Right lobe of liver (tissue), 6 donors: ENCODE results near the gene PTPN13. TPM values are rescaled to one million over a fixed set of nuclear protein-coding genes. Genes with fewer than 3 reads are reported as not detected.

Experiments
- ATAC-seq, 4 donors: fragments of 200-7000 bp; cut with Tn5 transposase; one replicate each; pipeline ENCODE4 v1.9.1; 2020; ENCODE audit warnings: mild to moderate bottlenecking in 4 of 4, moderate library complexity in 4 of 4
- DNase-seq, 3 donors: peaks; one replicate each; pipeline ENCODE4 v3.0.0-alpha.2; 2020
- H3K27ac ChIP-seq, 3 donors: fragments of 200-600 bp; one replicate each; pipeline ENCODE4 v1.8.0; 2022
- H3K27me3 ChIP-seq, 2 donors: fragments of 200-600 bp; one replicate each; pipeline ENCODE4 v1.8.0; 2022
- H3K36me3 ChIP-seq, 4 donors: fragments of 200-600 bp; sonication (generic) in 1 of 4; one replicate each; pipeline versions ENCODE4 v1.5.1 to v1.8.0; 2017 to 2022; ENCODE audit warnings: control low read depth in 1 of 4
- H3K4me1 ChIP-seq, 4 donors: fragments of 200-600 bp; sonication (generic) in 1 of 4; one replicate each; pipeline versions ENCODE4 v1.5.1 to v1.8.0; 2017 to 2022; ENCODE audit warnings: control low read depth in 1 of 4
- H3K4me3 ChIP-seq, 3 donors: fragments of 200-600 bp; one replicate each; pipeline ENCODE4 v1.8.0; 2022
- H3K9me3 ChIP-seq, 4 donors: fragments of 200-600 bp; sonication (generic) in 1 of 4; one replicate each; pipeline versions ENCODE4 v1.5.1 to v1.8.0; 2017 to 2022; ENCODE audit warnings: control low read depth in 1 of 4
- POLR2A ChIP-seq: fragments of 450-650 bp; IDR thresholded peaks from one replicate; pipeline ENCODE4 v1.6.1; 2017; ENCODE audit warnings: antibody characterized with exemption, mild to moderate bottlenecking
- WGBS: methylation state at CpG from one replicate; pipeline ENCODE4 v1.1.6; 2018; ENCODE audit warnings: low coverage, low lambda C conversion rate; ENCODE audit not compliant: insufficient coverage; ENCODE audit errors: missing lambda C conversion rate; 5-methylcytosine and 5-hydroxymethylcytosine counted together
- intact Hi-C, 2 donors: fragments of 100-400 bp; cut with DNase I; formaldehyde crosslinking; loops; one replicate each; pipeline versions ENCODE4 v1.11.2 to v1.14.1; 2022
- total RNA-seq, 6 experiments: library from RNA; depleted of rRNA in 2 of 6; stranded (reverse); fragments of >200 nt in 2 of 6; fragmentation: NEBNext Ultra II Directional in 3 of 6; extraction: Animal tissue kit (Norgen Biotek cat#: 25700) in 3 of 6; gene quantifications; one replicate each; pipeline versions ENCODE4 v1.1.0 to v1.2.4, GENCODE V29; 2016 to 2023
- TF ChIP-seq, protein P1 (sequence below), 4 donors: fragments of 200-600 bp in 3 of 4; fragments of 450-650 bp in 1 of 4; IDR thresholded peaks; one replicate each; pipeline versions ENCODE4 v1.5.1 to v1.8.0; 2016 to 2022; ENCODE audit warnings: antibody characterized with exemption in 4 of 4, mild to moderate bottlenecking in 2 of 4
- donor health status: DM: no; HTN: yes; CAD: no.
- donor health status: DM: no; HTN: no; CAD: no.
- donor health status: DM: no; HTN: no; CAD: no.
- donor health status: DM: no; HTN: yes; CAD: no.
- donor health status: DM: no; HTN: yes; CAD: no.

The PTPN13 gene
- total RNA-seq, 6 experiments from 2014 or later, result 0.73 to 2.2 (median 1.0) TPM

DNA sequence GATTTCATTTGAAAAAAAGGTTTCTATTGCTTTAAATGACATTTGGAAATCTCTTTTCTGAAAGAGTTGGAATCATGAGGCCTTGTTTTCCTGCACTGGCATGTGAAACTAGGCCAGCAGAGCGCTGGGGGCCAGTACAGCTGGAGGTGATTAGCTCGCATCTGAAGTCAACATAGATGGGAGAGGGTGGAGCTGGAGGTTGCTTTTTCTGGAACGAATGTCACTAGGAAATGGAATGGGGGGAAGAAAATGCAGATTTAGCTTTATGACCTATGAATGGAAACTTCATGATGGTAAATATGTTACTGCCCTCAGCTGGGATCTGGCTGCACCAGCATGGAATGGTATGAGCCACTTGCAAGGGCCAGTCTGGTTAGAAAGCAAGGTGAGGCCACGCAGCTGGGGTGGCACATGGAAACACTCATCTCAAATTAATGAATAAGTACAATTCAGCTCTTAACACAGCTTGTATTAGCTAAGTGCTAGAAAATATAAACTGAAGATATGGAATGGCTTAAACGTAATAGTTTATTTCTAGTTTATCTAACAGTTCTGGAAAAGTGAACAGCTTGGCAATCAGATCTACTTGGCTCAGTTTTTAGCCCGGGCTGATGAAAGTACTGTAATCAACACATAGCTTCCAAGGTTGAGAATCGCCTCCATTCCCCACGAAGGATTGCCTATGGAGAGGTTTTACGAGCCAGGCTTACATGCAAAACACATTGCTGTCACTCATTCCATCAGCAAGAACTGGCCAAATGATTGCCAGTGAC is 222.6 kb downstream of the PTPN13 start:
- H3K9me3 ChIP-seq, result no peaks in the 10 kb centered on the region
- no peak for TF ChIP-seq POLR2A
- TF ChIP-seq, protein P1, sequence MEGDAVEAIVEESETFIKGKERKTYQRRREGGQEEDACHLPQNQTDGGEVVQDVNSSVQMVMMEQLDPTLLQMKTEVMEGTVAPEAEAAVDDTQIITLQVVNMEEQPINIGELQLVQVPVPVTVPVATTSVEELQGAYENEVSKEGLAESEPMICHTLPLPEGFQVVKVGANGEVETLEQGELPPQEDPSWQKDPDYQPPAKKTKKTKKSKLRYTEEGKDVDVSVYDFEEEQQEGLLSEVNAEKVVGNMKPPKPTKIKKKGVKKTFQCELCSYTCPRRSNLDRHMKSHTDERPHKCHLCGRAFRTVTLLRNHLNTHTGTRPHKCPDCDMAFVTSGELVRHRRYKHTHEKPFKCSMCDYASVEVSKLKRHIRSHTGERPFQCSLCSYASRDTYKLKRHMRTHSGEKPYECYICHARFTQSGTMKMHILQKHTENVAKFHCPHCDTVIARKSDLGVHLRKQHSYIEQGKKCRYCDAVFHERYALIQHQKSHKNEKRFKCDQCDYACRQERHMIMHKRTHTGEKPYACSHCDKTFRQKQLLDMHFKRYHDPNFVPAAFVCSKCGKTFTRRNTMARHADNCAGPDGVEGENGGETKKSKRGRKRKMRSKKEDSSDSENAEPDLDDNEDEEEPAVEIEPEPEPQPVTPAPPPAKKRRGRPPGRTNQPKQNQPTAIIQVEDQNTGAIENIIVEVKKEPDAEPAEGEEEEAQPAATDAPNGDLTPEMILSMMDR (IDR thresholded peaks at IDR 0.05), result no peak
- H3K4me3 ChIP-seq, result no peak overlapping the region
- no peaks in the 10 kb centered on the region for H3K27me3 ChIP-seq
- no peaks in the 10 kb centered on the region for H3K4me1 ChIP-seq
- WGBS, result 68% methylated on average over 8 of the region's 9 CpGs
- DNase-seq, result no peak
- ATAC-seq, result no peak
- intact Hi-C loops, result no loop called here
- H3K27ac ChIP-seq, result no peak overlapping the region
- H3K36me3 ChIP-seq, result no peaks in the 10 kb centered on the region

DNA sequence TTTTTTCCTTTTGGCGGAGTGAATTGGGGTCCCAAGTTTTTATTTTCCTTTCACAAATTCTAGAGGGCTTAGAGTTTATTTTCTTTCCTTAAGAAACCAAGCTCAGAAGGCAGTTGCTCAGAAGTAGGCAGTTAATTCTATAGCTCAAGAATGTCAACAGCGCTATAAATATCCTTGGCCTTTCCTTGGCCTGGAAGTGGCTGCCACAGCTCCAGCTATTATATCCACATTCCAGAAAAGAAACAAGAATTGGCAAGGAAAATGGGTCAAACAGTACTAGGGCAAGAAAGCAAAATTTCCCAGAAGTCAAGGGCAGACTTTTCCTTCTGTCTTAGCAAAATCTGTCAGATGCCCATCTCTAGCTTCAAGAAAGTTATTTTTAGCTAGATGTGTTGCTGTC is 224.1 kb downstream of the PTPN13 start:
- DNase-seq (no peak), ATAC-seq (no peak)
- H3K27me3 ChIP-seq, result no peaks in the 10 kb centered on the region
- TF ChIP-seq POLR2A, result no peak
- TF ChIP-seq, protein P1 (IDR thresholded peaks at IDR 0.05), result no peak
- H3K4me1 ChIP-seq, result no peaks in the 10 kb centered on the region
- 76% methylated on average over 2 of the region's 2 CpGs for WGBS
- no peaks in the 10 kb centered on the region for H3K9me3 ChIP-seq
- H3K36me3 ChIP-seq, result no peaks in the 10 kb centered on the region
- intact Hi-C loops, result no loop called here
- H3K4me3 ChIP-seq, result no peak overlapping the region
- no peak overlapping the region for H3K27ac ChIP-seq

DNA sequence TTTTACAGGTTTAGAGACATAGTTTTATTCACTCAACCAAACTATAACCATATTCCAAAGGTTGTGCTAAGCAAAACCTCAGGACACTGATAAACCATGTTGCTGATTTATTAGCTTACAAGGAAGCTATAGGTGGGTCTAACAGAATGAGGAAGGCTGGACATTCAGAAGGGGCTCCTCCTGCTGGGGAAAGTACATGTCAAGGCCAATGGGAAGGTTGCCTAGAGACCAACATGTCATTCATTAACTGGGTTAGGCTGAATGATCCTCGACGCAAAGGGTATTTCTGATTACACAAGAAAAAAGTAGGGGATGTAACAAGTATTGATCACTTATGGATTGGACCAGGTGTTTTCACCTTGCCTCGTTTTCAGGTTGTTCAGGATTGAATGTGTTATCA is 224.7 kb downstream of the PTPN13 start:
- intact Hi-C loops, result no loop called here
- Histone ChIP-seq H3K27me3 (no peaks in the 10 kb centered on the region), H3K4me1 (no peaks in the 10 kb centered on the region), H3K36me3 (no peaks in the 10 kb centered on the region), H3K4me3 (no peak overlapping the region), H3K9me3 (no peaks in the 10 kb centered on the region), H3K27ac (no peak overlapping the region)
- TF ChIP-seq POLR2A, result no peak
- TF ChIP-seq, protein P1 (IDR thresholded peaks at IDR 0.05), result no peak
- no peak for ATAC-seq
- DNase-seq, result no peak
- 28% methylated on average over 3 of the region's 3 CpGs for WGBS

DNA sequence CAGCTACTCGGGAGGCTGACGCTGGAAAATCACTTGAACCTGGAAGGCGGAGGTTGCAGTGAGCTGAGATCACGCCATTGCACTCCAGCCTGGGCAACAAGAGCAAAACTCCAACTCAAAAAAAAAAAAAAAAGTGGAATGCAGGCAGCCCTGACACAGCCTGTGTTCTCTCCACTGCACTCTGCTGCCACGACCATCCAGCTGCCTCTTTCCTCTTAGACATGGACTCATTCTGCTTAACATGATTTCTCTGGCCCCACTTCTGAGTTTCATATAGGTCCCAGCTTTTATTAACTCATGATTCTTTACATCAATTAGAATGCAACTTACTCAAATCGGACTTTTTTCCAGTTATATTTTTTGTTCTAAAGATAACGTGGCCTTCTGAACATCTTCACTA is 225.4 kb downstream of the PTPN13 start:
- WGBS, result 73% methylated on average over 3 of the region's 7 CpGs
- intact Hi-C loops, result no loop called here
- no peaks in the 10 kb centered on the region for H3K9me3 ChIP-seq
- no peaks in the 10 kb centered on the region for H3K27me3 ChIP-seq
- ATAC-seq, result no peak
- no peak overlapping the region for H3K4me3 ChIP-seq
- H3K36me3 ChIP-seq, result no peaks in the 10 kb centered on the region
- TF ChIP-seq POLR2A, result no peak
- TF ChIP-seq, protein P1 (IDR thresholded peaks at IDR 0.05), result no peak
- no peaks in the 10 kb centered on the region for H3K4me1 ChIP-seq
- H3K27ac ChIP-seq, result no peak overlapping the region
- no peak for DNase-seq
